ENCODE measurements around the gene MICOS13.

Gene MICOS13

GRCh38 chr19:5665781-5666513, 14.4 kb downstream of the MICOS13 start:
- DNase-seq, result no peak

GRCh38 chr19:5664515-5664914, 15.8 kb downstream of the MICOS13 start:
- DNase-seq, result no peak

- DNase-seq, result no peak
These were observed 16.4 kb downstream of the MICOS13 start for GRCh38 chr19:5663904-5664303.

GRCh38 chr19:5661483-5661882, 18.8 kb downstream of the MICOS13 start:
- no peak for DNase-seq

GRCh38 chr19:5655412-5655811, 24.9 kb downstream of the MICOS13 start:
- no peak for DNase-seq

GRCh38 chr19:5654931-5655330, 25.4 kb downstream of the MICOS13 start:
- DNase-seq, result no peak

GRCh38 chr19:5652261-5652660, 28.1 kb downstream of the MICOS13 start:
- no peak for DNase-seq

- no peak for DNase-seq
These were observed 29.0 kb downstream of the MICOS13 start for GRCh38 chr19:5651361-5651760.

- no peak for DNase-seq
These were observed 31.9 kb downstream of the MICOS13 start for GRCh38 chr19:5648464-5648863.

- no peak for DNase-seq
These were observed 33.6 kb downstream of the MICOS13 start for GRCh38 chr19:5646703-5647102.

GRCh38 chr19:5645409-5645808, 34.9 kb downstream of the MICOS13 start:
- DNase-seq, result no peak

- no peak for DNase-seq
These were observed 36.3 kb downstream of the MICOS13 start for GRCh38 chr19:5644037-5644436.

- no peak for DNase-seq
These were observed 37.3 kb downstream of the MICOS13 start for GRCh38 chr19:5643060-5643459.

GRCh38 chr19:5642204-5642603, 38.1 kb downstream of the MICOS13 start:
- no peak for DNase-seq

- DNase-seq, result no peak
These were observed 39.1 kb downstream of the MICOS13 start for GRCh38 chr19:5641171-5641570.

- DNase-seq, result no peak
These were observed 42.3 kb downstream of the MICOS13 start for GRCh38 chr19:5637971-5638370.

GRCh38 chr19:5635427-5635826, 44.9 kb downstream of the MICOS13 start:
- no peak for DNase-seq

GRCh38 chr19:5632657-5633056, 47.7 kb downstream of the MICOS13 start:
- DNase-seq, result no peak

GRCh38 chr19:5632241-5632612, 48.1 kb downstream of the MICOS13 start:
- DNase-seq, result no peak

GRCh38 chr19:5631567-5632240, 48.6 kb downstream of the MICOS13 start:
- no peak for DNase-seq

GRCh38 chr19:5628919-5629481, 51.3 kb downstream of the MICOS13 start:
- DNase-seq, result no peak

- DNase-seq, result no peak
These were observed 51.9 kb downstream of the MICOS13 start for GRCh38 chr19:5628461-5628860.

All from stimulated activated naive CD4-positive, alpha-beta T cell treated with Interleukin-2 at 50 U/mL for 16 hours (primary cell).